Heart left ventricle (tissue), 13 donors: ENCODE results near the gene SRC.

ENCODE experiments used
- POLR2A ChIP-seq, 2 donors: fragments of 450-650 bp; IDR thresholded peaks; one replicate each; pipeline ENCODE4 v1.6.1; 2017; ENCODE audit warnings: antibody characterized with exemption in 2 of 2, mild to moderate bottlenecking in 2 of 2, moderate library complexity in 2 of 2
- TF ChIP-seq, protein P1 (sequence below), 12 donors: fragments of 200-600 bp; sonication (generic) in 4 of 12; IDR thresholded peaks; one replicate each; pipeline versions ENCODE4 v1.5.0 to v1.8.0; 2018 to 2022; ENCODE audit warnings: antibody characterized with exemption in 12 of 12, mild to moderate bottlenecking in 5 of 12
- donor health status: ischemic (EF 13 %, LVEDD 7.1; RV severe dilation, severe dysfunction).
- donor health status: DM: no; HTN: yes; CAD: no.
- donor health status: DM: no; HTN: no; CAD: no.
- donor health status: ischemic (EF 25% LVEDD 6.9; RV normal size, moderate dysfunction).
- donor health status: ischemic (EF 25% LVEDD 5.7; RV mildly dilated, moderate dysfunction).
- donor health status: ischemic (EF 35%, LVEDD 5.7; RV mildly dilated, moderate dysfunction).
- donor health status: nonischemic (EF 11% LVEDD 7.7; RV severe dilation, severe dysfunction).
- donor health status: DM: yes; HTN: yes; CAD: no.
- donor health status: PGD.
- donor health status: ischemic (EF 29% LVEDD 5.4; RV normal size, mild dysfunction).
- donor health status: nonischemic (EF 23%, LVEDD 6.1; RV moderate dilation, normal function).

GRCh38 chr20:37366743-37367142 is 20.8 kb downstream of the SRC start:
- TF ChIP-seq POLR2A (IDR thresholded peaks at IDR 0.05): no peak
- TF ChIP-seq, protein P1, sequence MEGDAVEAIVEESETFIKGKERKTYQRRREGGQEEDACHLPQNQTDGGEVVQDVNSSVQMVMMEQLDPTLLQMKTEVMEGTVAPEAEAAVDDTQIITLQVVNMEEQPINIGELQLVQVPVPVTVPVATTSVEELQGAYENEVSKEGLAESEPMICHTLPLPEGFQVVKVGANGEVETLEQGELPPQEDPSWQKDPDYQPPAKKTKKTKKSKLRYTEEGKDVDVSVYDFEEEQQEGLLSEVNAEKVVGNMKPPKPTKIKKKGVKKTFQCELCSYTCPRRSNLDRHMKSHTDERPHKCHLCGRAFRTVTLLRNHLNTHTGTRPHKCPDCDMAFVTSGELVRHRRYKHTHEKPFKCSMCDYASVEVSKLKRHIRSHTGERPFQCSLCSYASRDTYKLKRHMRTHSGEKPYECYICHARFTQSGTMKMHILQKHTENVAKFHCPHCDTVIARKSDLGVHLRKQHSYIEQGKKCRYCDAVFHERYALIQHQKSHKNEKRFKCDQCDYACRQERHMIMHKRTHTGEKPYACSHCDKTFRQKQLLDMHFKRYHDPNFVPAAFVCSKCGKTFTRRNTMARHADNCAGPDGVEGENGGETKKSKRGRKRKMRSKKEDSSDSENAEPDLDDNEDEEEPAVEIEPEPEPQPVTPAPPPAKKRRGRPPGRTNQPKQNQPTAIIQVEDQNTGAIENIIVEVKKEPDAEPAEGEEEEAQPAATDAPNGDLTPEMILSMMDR (IDR thresholded peaks at IDR 0.05): no peak
